ENCODE measurements around the gene FBXL19.
"Not testable (repeated sequence)": the region's sequence is repeated elsewhere in the genome, so short reads cannot be mapped to it uniquely, and the experiment has no call there.

The FBXL19 gene

DNA sequence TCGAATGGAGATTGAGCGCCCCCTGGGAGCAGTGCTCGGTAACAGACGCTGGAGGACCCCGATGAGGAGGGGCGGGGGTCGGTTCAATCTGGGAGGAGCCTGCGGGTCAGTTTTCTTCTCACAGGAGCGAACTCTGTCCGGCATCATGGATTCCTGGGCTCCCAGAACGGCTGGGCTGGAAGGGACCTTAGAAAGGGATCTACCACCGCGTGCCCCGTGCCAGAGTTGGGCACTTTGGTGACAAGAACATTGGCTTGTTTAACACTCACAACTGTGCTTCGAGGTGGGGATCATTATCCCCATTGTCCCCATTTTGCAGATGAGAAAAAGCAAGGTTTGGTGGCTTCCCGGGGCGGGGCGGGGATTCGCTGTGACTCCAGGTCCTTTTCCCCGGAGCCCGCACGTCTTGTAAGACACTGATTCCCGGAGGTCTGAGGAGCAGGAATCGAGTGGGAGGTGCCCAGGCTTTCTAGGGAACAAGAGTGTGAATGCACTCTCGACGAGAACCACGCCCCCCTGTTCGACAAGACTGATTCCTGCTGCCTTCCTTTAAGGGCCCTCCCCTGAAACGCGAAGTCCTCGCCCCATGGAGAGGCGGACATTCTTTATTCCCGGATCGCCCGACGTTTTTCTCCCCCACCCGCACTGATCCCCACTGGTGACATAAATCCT is 1.5 kb upstream of the FBXL19 start:
- peak; percentile 71 to 81 for DNase-seq (ENCODE audit: low read depth in 2 of 2)

DNA sequence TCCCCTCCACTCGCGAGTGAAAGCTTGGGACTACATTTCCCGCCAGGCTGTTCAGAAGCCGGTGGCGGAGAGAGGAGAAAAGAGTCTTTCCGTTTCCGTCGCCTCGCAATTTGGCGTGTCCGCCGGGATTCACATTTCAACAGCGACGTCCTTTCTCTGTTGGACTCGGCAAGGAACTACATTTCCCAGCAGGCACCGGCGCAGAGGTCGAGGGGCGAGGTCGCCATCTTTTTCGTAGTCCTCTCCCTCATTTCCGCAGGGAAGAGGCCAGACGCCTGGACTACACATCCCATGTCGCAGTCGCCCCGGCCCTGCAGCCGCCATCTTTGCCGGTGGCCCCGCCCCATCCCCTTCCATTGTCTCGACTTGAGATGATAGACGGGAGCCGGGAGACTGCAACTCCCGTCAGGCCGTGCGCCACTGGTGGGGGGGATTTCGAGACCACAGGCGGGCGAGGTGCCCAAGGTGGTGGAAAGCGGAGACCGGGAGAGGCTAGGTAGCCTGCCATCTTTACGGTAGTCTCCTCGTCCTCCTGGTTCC is 882 bp upstream of the FBXL19 start:
- peak; percentile 98 to 99 for DNase-seq (ENCODE audit: low read depth in 2 of 2)

- DNase-seq (ENCODE audit: low read depth in 2 of 2) = peak; percentile 85 to 86
These were observed 324 bp upstream of the FBXL19 start for GRCh38 chr16:30922960-30923535.

GRCh38 chr16:30924076-30924912 is 922 bp downstream of the FBXL19 start:
- no peak for DNase-seq (ENCODE audit: low read depth in 2 of 2)

- DNase-seq (ENCODE audit: low read depth in 2 of 2) = no peak
These were observed 1.7 kb downstream of the FBXL19 start for GRCh38 chr16:30924913-30925631.

- DNase-seq (ENCODE audit: low read depth in 2 of 2) = no peak
These were observed 2.2 kb downstream of the FBXL19 start for GRCh38 chr16:30925632-30925987.

DNA sequence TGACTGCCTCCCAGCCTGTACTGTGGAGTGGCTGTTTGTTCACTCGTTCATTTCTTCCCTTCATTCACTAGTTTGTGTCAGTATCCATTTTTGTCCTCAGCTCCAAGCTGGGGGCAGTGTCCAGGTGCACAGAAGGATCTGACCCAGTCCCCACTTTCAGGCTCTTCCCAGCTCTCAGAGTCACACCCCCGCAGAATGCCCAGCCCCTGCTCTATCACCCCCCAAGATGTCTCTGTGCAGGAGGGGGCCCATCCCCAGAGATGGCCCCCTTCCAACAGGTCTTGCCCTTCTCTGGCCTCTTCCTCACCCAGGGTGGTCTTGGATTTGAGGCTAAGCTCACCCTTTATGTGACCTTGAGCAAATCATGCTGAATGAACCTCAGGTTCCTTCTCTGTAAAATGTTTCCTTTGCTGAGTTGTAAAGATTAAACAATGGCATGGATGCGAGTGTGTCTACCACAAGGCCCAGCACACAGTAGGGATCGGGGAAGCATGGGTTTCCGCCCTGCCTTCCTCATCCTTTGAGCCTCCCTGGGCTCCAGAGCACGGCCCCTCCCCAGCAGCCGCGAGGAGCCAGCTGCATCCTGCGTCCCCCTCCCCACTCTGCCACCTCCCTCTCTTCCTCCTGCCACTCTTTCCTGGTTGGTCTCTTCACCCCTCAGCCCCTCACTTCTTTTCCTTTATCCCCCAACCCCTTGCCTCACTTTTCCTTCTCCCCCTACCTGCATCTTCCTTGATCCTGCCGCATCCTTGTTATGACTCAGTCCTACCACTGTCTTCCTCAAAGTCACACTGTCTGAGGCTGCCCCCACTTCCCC is 2.8 kb downstream of the FBXL19 start:
- DNase-seq (ENCODE audit: low read depth in 2 of 2) = no peak

- no peak for DNase-seq (ENCODE audit: low read depth in 2 of 2)
These were observed 3.8 kb downstream of the FBXL19 start for GRCh38 chr16:30926937-30927788.

DNA sequence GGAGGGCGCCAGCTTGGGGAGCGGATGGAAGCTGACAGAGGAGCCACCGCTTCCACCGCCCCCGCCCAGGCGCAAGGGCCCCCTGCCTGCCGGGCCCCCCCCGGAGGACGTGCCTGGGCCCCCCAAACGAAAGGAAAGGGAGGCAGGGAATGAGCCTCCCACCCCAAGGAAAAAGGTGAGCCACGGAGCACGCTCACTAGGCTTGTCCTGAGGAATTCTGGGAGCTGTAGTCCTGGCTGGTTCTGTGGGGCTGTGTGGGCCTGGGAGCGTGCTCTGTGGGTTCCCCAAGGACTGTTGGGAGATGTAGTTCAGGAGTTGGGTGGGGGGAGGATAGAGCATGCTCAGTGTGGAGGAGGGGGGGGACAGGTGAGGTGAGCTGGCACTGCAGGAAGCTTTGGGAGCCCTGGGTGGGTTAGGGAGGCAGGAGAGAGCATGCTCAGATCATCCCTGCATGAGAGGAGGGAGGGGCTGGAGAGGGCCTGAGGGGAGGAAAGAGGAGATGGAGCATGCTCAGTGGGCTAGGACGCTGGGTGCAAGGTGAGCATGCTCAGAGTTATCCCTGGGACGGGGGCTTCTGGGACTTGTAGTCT is 4.5 kb downstream of the FBXL19 start:
- DNase-seq (ENCODE audit: low read depth in 2 of 2) = no peak

DNA sequence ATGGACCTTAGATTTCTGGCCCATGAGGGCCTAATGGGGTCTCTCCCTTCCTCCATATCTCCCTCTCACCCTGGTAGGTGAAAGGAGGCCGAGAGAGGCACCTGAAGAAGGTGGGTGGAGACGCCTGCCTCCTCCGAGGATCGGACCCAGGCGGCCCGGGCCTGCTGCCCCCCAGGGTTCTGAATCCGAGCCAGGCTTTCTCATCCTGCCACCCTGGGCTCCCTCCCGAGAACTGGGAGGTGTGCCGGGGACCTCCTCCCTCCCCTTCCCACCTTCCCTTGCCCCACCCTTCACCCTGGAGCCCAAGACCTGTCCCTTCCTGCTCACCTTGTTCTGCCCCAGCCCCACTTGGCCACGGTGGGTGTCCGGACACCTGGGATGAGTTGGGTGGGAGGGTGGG is 5.0 kb downstream of the FBXL19 start:
- no peak for DNase-seq (ENCODE audit: low read depth in 2 of 2)

- DNase-seq (ENCODE audit: low read depth in 2 of 2) = no peak
These were observed 5.8 kb downstream of the FBXL19 start for GRCh38 chr16:30929167-30929566.

GRCh38 chr16:30930160-30930571 is 6.8 kb downstream of the FBXL19 start:
- DNase-seq (ENCODE audit: low read depth in 2 of 2) = no peak

- no peak for DNase-seq (ENCODE audit: low read depth in 2 of 2)
These were observed 7.8 kb downstream of the FBXL19 start for GRCh38 chr16:30931068-30931650.

DNA sequence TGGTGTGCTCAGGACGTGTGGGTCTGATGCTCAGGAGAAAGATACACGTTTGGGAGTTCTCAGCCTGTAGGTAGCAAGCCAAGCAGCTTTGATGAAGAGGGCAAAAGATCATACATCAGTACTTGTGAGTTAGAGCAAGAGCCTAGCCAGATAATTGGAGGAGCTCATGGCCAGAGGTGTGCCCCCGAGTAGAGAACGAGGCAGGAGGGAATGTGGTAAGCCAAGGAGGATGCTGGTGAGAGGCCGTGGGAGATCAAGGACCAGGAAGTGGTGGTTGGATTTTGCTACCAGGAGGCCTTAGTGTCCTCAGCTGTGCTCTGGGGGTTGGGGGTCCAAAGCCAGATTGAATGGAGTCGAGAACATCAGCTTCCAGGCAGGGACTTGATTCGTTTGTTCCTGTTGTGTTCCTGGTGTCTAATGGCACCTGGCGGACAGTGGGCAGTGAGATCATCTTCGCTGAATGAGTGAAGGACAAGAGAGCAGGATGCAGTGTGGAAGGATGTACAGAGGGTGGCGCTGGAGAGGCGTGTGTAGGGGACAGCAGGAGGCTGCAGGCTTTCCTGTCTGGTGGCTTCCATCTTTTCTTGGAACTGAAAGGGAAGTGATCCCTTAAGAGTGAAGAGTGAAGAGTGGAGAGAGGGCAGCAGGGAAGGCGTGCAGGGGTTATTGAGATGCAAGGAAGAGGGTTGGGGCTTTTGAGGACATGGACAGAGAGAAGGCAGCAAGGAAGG is 11.6 kb downstream of the FBXL19 start:
- DNase-seq (ENCODE audit: low read depth in 2 of 2) = no peak

GRCh38 chr16:30937692-30938091 is 14.3 kb downstream of the FBXL19 start:
- no peak for DNase-seq (ENCODE audit: low read depth in 2 of 2)

DNA sequence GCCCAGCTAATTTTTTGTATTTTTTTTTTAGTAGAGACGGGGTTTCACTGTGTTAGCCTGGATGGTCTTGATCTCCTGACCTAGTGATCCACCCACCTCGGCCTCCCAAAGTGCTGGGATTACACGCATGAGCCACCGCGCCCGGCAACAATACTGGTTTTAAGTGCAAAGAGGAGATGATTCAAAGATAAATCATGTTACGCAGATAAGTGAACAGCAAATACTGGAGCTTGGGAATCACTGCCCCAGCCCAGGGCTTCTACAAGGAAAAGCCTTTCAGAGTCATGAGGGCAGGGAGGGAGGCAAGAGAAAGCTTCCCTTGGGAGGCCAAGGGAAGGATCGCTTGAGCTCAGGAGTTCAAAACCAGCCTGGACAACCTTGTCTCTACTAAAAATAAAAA is 16.2 kb downstream of the FBXL19 start:
- DNase-seq (ENCODE audit: low read depth in 2 of 2) = not testable (repeated sequence)

- DNase-seq (ENCODE audit: low read depth in 2 of 2) = peak; percentile 32 to 37
These were observed 18.4 kb downstream of the FBXL19 start for GRCh38 chr16:30941600-30942425.

DNA sequence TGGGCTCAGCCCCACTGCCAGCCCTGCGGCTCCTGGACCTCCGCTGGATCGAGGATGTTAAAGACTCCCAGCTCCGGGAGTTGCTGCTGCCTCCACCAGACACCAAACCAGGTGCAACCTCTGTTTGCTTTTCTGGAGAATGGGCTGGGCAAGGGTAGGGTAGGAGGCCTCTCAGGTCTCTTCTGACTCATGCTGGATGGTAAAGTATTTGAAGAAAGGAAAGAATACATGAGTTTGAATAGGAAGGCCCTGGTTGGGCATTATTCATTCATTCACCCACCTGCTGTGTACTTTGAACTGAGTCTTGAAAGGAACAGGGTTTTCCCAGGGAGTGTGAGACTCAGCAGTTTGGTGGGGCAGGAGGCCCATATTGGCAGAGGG is 19.0 kb downstream of the FBXL19 start:
- no peak for DNase-seq (ENCODE audit: low read depth in 2 of 2)
